Anterior cingulate cortex (tissue), 58 donors: Measurements from ENCODE around the gene DDX53.

Experiments used
- DNase-seq, 58 donors: peaks; one replicate each; lab custom pipeline; 2025; lab: John Stamatoyannopoulos, UW

The DDX53 gene

DNA sequence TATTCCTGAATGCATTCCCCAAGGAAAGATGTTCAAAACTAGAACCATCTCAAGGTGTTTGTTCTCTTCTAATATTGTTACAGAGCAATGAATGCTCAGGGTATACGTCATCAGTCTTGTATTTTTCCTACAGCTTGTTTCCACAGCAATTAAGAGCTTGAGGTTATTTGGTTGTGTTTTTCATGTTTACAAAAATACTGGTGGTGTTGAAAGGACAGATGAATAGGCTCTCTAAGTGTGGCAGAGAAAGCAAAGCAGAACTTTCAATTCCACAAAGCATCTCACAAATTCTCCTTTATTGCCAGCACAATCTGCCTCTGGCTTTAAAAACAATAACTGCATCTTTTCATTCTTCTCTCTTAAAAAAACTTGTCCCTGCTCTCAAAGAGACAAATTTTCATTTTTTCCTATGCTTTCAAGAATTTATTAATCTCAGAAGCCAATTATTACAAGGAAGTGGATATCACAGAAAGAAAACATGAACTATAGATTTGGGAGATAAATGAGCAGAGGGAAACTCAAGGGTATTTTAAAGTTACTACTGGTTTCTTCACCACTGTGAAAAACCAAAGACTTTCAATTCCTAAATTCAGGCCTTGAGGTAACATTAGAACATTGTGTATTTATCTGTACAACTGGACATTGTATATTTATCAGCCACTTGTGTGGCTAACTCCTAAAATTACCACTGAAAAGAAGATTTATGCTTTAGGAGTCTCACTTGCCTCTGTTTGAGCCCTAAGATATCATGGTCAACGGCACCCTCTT, 49.2 kb downstream of the DDX53 start:
- no peak for DNase-seq

DNA sequence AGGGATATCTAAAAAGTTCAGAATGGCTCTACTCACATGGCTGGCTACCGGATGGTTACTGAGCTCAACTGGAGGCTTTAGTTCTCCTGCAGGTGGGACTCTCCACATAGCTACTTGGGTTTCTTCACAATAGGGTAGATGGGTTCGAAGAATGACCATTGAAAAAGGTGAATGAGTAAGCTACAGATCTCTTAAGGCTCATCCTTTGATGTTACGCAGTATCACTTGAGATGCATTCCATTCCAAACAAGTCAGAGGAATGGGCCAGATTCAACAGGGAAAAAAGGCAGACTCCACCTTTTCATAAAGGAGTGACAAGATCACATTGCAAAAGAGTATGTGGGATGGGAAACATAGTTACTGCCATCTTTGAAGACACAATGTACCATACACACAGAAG, 52.6 kb downstream of the DDX53 start:
- no peak for DNase-seq
